ENCODE measurements around the gene PRKCB. TPM values are rescaled to one million over a fixed set of nuclear protein-coding genes. Genes with fewer than 3 reads are reported as not detected.

The PRKCB gene
- polyA plus RNA-seq, 1 donor from 2014 or later: 27.6 TPM

GRCh38 chr16:23796941-23797340, 38.8 kb upstream of the PRKCB start:
- Histone ChIP-seq H3K9me3 (ENCODE audit: low read length) (no peaks in the 10 kb centered on the region), H3F3A (ENCODE audit: insufficient read depth, low read length, poor library complexity, severe bottlenecking) (no peaks in the 10 kb centered on the region), H3K79me2 (replicated peaks; ENCODE audit: insufficient read depth, low read length) (no peaks in the 10 kb centered on the region), H3K9me2 (ENCODE audit: insufficient read depth, low read length) (no peaks in the 10 kb centered on the region), H3K27ac (ENCODE audit: low read length) (no peak overlapping the region), H3K36me3 (ENCODE audit: insufficient read depth, low read length) (no peaks in the 10 kb centered on the region), H4K20me1 (ENCODE audit: insufficient read depth) (no peaks in the 10 kb centered on the region), H3K4me3 (ENCODE audit: low read length) (no peak overlapping the region), H3K27me3 (ENCODE audit: insufficient read depth, low read depth, low read length) (no peaks in the 10 kb centered on the region), H2AFZ (ENCODE audit: low read depth, low read length) (no peak overlapping the region), H3K9ac (ENCODE audit: low read length) (no peak overlapping the region), H3K4me2 (ENCODE audit: low read length) (no peak overlapping the region)
- TF ChIP-seq EP300 (conservative IDR thresholded peaks at IDR 0.05; ENCODE audit: poor library complexity, severe bottlenecking) (no peak), CTCF (IDR thresholded peaks at IDR 0.05; ENCODE audit: poor library complexity, severe bottlenecking) (no peak), POLR2AphosphoS5 (IDR thresholded peaks at IDR 0.05) (no peak), EZH2 (IDR thresholded peaks at IDR 0.05; ENCODE audit: borderline replicate concordance, insufficient read depth, low read length, poor library complexity, severe bottlenecking) (no peak), TAF1 (IDR thresholded peaks at IDR 0.05; ENCODE audit: low read depth) (no peak), RAD21 (conservative IDR thresholded peaks at IDR 0.05) (no peak), SMC3 (conservative IDR thresholded peaks at IDR 0.05; ENCODE audit: poor library complexity) (no peak), REST (IDR thresholded peaks at IDR 0.05; ENCODE audit: borderline replicate concordance) (no peak), MXI1 (conservative IDR thresholded peaks at IDR 0.05; ENCODE audit: poor library complexity, severe bottlenecking) (no peak)

GRCh38 chr16:23801378-23801777, 34.4 kb upstream of the PRKCB start:
- Histone ChIP-seq H2AFZ (ENCODE audit: low read depth, low read length) (no peak overlapping the region), H3K9me3 (ENCODE audit: low read length) (no peaks in the 10 kb centered on the region), H4K20me1 (ENCODE audit: insufficient read depth) (no peaks in the 10 kb centered on the region), H3K27me3 (ENCODE audit: insufficient read depth, low read depth, low read length) (no peaks in the 10 kb centered on the region), H3K9ac (ENCODE audit: low read length) (no peak overlapping the region), H3K4me3 (ENCODE audit: low read length) (no peak overlapping the region), H3K79me2 (replicated peaks; ENCODE audit: insufficient read depth, low read length) (no peaks in the 10 kb centered on the region), H3K4me2 (ENCODE audit: low read length) (no peak overlapping the region), H3K36me3 (ENCODE audit: insufficient read depth, low read length) (no peaks in the 10 kb centered on the region), H3K9me2 (ENCODE audit: insufficient read depth, low read length) (no peaks in the 10 kb centered on the region), H3F3A (ENCODE audit: insufficient read depth, low read length, poor library complexity, severe bottlenecking) (no peaks in the 10 kb centered on the region), H3K27ac (ENCODE audit: low read length) (no peak overlapping the region)
- peak; percentile 46 for TF ChIP-seq RAD21 (conservative IDR thresholded peaks at IDR 0.05)
- no peak for TF ChIP-seq EP300 (conservative IDR thresholded peaks at IDR 0.05; ENCODE audit: poor library complexity, severe bottlenecking)
- peak; percentile 62 for TF ChIP-seq SMC3 (conservative IDR thresholded peaks at IDR 0.05; ENCODE audit: poor library complexity)
- TF ChIP-seq REST (IDR thresholded peaks at IDR 0.05; ENCODE audit: borderline replicate concordance): no peak
- TF ChIP-seq CTCF (IDR thresholded peaks at IDR 0.05; ENCODE audit: poor library complexity, severe bottlenecking): peak; percentile 39
- no peak for TF ChIP-seq TAF1 (IDR thresholded peaks at IDR 0.05; ENCODE audit: low read depth)

Data from neural cell (in vitro differentiated cells).